Suppressor macrophage treated with lipopolysaccharide for 1 hour (primary cell): ENCODE data around the gene XPNPEP1.
A peak's percentile ranks its signal among the peaks of the same experiment; 100 is the strongest.

Experiments used
- DNase-seq, 3 donors: peaks; one replicate each; pipeline ENCODE4 v3.0.0-alpha.2; 2020 to 2022

Gene XPNPEP1

GRCh38 chr10:109947111-109947920 lies 24.0 kb upstream of the XPNPEP1 start:
- no peak for DNase-seq

GRCh38 chr10:109946680-109947079 lies 23.4 kb upstream of the XPNPEP1 start:
- DNase-seq = no peak

GRCh38 chr10:109945473-109946177 lies 22.3 kb upstream of the XPNPEP1 start:
- DNase-seq = no peak

- no peak for DNase-seq
These were observed 21.3 kb upstream of the XPNPEP1 start for GRCh38 chr10:109944613-109945012.

- DNase-seq = no peak
These were observed 18.0 kb upstream of the XPNPEP1 start for GRCh38 chr10:109941236-109941862.

GRCh38 chr10:109940553-109940952 lies 17.2 kb upstream of the XPNPEP1 start:
- DNase-seq = no peak

- no peak for DNase-seq
These were observed 16.8 kb upstream of the XPNPEP1 start for GRCh38 chr10:109940117-109940516.

- DNase-seq = no peak
These were observed 16.1 kb upstream of the XPNPEP1 start for GRCh38 chr10:109939315-109939961.

GRCh38 chr10:109937460-109938065 lies 14.3 kb upstream of the XPNPEP1 start:
- no peak for DNase-seq

- DNase-seq = peak in 1 of 3 donors; percentile 41
These were observed 11.9 kb upstream of the XPNPEP1 start for GRCh38 chr10:109934958-109935793.

GRCh38 chr10:109933984-109934565 lies 10.8 kb upstream of the XPNPEP1 start:
- DNase-seq = no peak

- no peak for DNase-seq
These were observed 9.7 kb upstream of the XPNPEP1 start for GRCh38 chr10:109932968-109933367.

- DNase-seq = no peak
These were observed 9.1 kb upstream of the XPNPEP1 start for GRCh38 chr10:109932391-109932790.

- no peak for DNase-seq
These were observed 7.9 kb upstream of the XPNPEP1 start for GRCh38 chr10:109931163-109931562.

- DNase-seq = peak in 1 of 3 donors; percentile 36
These were observed 6.3 kb upstream of the XPNPEP1 start for GRCh38 chr10:109929501-109930219.

GRCh38 chr10:109928475-109928891 lies 5.2 kb upstream of the XPNPEP1 start:
- DNase-seq = no peak

- DNase-seq = no peak
These were observed 3.5 kb upstream of the XPNPEP1 start for GRCh38 chr10:109926825-109927224.

GRCh38 chr10:109926061-109926745 lies 2.9 kb upstream of the XPNPEP1 start:
- DNase-seq = no peak

GRCh38 chr10:109924967-109925620 lies 1.8 kb upstream of the XPNPEP1 start:
- DNase-seq = no peak

GRCh38 chr10:109924087-109924486 lies 776 bp upstream of the XPNPEP1 start:
- DNase-seq = no peak
